ENCODE measurements around the gene DDR2. TPM values are rescaled to one million over a fixed set of nuclear protein-coding genes. Genes with fewer than 3 reads are reported as not detected.
"Not testable (repeated sequence)": the region's sequence is repeated elsewhere in the genome, so short reads cannot be mapped to it uniquely, and the experiment has no call there.

DDR2 gene
- total RNA-seq, 4 donors from 2014 or later = 40.9 to 88.8 (median 56.6) TPM

DNA sequence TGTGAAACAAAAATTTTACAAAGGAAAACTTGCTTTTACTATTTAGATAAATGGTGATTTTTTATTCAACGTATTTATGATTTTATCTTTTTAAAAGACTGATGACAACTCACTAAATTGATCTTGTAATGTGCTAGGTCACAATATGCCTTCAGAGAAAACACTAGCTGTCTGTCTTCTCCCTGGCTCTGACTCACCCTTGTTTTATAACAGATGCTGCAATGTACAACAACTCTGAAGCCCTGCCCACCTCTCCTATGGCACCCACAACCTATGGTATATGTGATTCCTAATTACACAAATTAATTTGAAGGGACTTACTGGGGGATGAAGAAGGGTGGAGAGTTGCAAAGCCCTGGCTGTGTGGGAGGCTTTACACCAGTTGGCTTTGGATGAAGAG, 133.5 kb downstream of the DDR2 start:
- no peak overlapping the region for H3K27ac ChIP-seq
- H3K4me1 ChIP-seq = no peaks in the 10 kb centered on the region
- no peak overlapping the region for H3K4me3 ChIP-seq (replicated peaks in 1 of 3)
- TF ChIP-seq, protein P1, sequence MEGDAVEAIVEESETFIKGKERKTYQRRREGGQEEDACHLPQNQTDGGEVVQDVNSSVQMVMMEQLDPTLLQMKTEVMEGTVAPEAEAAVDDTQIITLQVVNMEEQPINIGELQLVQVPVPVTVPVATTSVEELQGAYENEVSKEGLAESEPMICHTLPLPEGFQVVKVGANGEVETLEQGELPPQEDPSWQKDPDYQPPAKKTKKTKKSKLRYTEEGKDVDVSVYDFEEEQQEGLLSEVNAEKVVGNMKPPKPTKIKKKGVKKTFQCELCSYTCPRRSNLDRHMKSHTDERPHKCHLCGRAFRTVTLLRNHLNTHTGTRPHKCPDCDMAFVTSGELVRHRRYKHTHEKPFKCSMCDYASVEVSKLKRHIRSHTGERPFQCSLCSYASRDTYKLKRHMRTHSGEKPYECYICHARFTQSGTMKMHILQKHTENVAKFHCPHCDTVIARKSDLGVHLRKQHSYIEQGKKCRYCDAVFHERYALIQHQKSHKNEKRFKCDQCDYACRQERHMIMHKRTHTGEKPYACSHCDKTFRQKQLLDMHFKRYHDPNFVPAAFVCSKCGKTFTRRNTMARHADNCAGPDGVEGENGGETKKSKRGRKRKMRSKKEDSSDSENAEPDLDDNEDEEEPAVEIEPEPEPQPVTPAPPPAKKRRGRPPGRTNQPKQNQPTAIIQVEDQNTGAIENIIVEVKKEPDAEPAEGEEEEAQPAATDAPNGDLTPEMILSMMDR (IDR thresholded peaks at IDR 0.05) = no peak
- TF ChIP-seq POLR2A (IDR thresholded peaks at IDR 0.05) = no peak
- H3K36me3 ChIP-seq = no peaks in the 10 kb centered on the region
- WGBS, 2 donors = 90 to 93% methylated on average over 1 of the region's 1 CpG
- H3K9me3 ChIP-seq = no peaks in the 10 kb centered on the region
- H3K27me3 ChIP-seq = no peaks in the 10 kb centered on the region
- intact Hi-C loops (cut with DNase I) = no loop called here
- DNase-seq = no peak

DNA sequence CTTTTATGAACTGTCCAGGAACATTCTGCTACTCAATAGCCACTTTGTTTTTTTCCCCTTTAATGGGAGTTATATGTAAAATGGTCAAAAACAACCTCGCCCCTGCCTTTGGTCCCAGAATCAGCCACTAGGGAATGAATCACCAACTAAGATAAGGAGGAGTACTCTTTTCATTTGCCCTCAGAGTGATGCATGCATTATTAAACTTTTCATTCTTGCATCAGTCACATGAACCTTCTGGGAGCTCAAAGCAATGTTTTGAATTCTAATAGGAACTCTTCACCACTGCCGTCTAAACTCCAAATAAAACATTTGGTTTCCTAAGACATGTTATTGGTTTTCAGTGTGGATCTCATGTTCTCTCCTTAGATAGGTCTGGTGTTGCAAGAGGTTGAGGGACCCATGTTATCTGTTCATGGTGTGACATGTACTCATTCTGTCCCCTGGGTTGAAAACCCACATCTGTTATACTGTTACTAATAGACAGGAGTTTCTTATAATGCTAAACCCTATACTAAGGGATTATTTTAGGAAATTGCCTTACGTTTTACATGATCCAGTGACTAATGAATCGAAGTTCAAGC, 140.4 kb downstream of the DDR2 start:
- intact Hi-C loops (cut with DNase I) = no loop called here
- Histone ChIP-seq H3K4me1 (no peaks in the 10 kb centered on the region), H3K27ac (no peak overlapping the region), H3K9me3 (no peaks in the 10 kb centered on the region), H3K36me3 (no peaks in the 10 kb centered on the region), H3K4me3 (replicated peaks in 1 of 3) (no peak overlapping the region), H3K27me3 (no peaks in the 10 kb centered on the region)
- TF ChIP-seq, protein P1 (IDR thresholded peaks at IDR 0.05) = no peak
- TF ChIP-seq POLR2A (IDR thresholded peaks at IDR 0.05) = no peak
- no peak for DNase-seq
- WGBS, 2 donors = 90 to 93% methylated on average over 4 of the region's 4 CpGs

DNA sequence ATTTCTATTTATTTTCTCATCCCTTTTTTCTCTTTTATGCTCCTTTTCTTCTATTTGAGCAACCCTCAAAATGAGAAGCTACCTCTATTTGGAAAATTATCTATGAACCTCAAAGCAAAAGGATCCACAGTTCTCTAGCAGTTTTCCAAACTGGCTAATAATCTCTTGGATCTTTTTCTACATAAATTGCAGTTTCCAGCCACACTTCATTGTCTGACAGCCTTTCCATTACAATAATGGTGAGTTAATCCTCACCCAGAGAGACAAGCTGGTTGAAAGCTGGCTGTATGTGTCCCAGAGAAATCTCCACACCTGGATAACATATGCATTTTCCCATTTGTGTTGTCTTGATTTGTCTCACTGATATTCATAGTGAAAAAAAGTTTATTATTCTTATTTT, 141.7 kb downstream of the DDR2 start:
- intact Hi-C loops (cut with DNase I) = no loop called here
- Histone ChIP-seq H3K4me3 (replicated peaks in 1 of 3) (no peak overlapping the region), H3K27me3 (no peaks in the 10 kb centered on the region), H3K36me3 (no peaks in the 10 kb centered on the region), H3K9me3 (no peaks in the 10 kb centered on the region), H3K27ac (no peak overlapping the region), H3K4me1 (no peaks in the 10 kb centered on the region)
- TF ChIP-seq, protein P1 (IDR thresholded peaks at IDR 0.05) = no peak
- TF ChIP-seq POLR2A (IDR thresholded peaks at IDR 0.05) = no peak
- no peak for DNase-seq

DNA sequence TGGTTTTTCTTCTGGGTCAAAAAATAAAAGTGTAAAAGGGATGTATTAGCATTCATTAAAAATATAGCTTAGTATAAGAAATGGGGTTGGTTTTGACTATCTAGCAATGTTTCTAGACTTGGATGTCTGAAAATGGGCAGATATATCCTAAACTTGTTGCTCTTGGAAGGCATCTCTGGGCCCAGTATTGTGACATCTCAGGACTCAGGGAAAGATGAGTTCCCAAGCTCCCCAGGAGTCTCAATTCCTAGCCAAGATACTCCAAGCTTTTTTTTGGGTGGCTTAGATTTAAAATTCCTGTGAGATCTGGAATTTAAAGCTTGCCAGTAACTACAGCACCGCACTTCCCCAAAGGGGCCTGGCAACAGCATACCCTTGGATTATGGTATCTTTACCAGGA, 146.8 kb downstream of the DDR2 start:
- intact Hi-C loops (cut with DNase I) = no loop called here
- Histone ChIP-seq H3K4me1 (no peaks in the 10 kb centered on the region), H3K27me3 (no peaks in the 10 kb centered on the region), H3K27ac (no peak overlapping the region), H3K9me3 (no peaks in the 10 kb centered on the region), H3K36me3 (no peaks in the 10 kb centered on the region), H3K4me3 (replicated peaks in 1 of 3) (no peak overlapping the region)
- 81 to 93% methylated on average over 1 of the region's 1 CpG for WGBS, 2 donors
- DNase-seq = no peak
- no peak for TF ChIP-seq POLR2A (IDR thresholded peaks at IDR 0.05)
- TF ChIP-seq, protein P1 (IDR thresholded peaks at IDR 0.05) = no peak

DNA sequence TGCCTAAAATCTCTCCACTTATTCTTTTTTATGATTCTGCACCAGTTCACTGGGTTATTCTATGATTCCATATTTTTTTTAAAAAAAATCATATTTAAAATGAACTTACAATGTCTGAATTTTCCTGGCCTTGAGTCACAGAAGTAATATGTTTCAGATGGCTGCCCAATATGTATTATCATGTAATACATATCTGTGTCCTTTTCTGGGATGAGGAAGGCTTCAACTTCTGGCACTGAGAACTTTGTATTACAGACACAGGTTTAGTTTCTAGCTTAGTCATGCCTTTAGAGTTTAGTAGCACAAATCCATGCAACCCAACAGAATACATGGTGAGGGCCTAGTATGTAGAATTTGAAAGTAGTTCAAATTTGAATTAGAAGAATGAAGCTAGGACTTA, 150.4 kb downstream of the DDR2 start:
- no peak overlapping the region for H3K27ac ChIP-seq
- DNase-seq = no peak
- H3K4me3 ChIP-seq (replicated peaks in 1 of 3) = no peak overlapping the region
- H3K27me3 ChIP-seq = no peaks in the 10 kb centered on the region
- intact Hi-C loops (cut with DNase I) = no loop called here
- TF ChIP-seq POLR2A (IDR thresholded peaks at IDR 0.05) = no peak
- TF ChIP-seq, protein P1 (IDR thresholded peaks at IDR 0.05) = no peak
- H3K4me1 ChIP-seq = no peaks in the 10 kb centered on the region
- no peaks in the 10 kb centered on the region for H3K36me3 ChIP-seq
- H3K9me3 ChIP-seq = no peaks in the 10 kb centered on the region

DNA sequence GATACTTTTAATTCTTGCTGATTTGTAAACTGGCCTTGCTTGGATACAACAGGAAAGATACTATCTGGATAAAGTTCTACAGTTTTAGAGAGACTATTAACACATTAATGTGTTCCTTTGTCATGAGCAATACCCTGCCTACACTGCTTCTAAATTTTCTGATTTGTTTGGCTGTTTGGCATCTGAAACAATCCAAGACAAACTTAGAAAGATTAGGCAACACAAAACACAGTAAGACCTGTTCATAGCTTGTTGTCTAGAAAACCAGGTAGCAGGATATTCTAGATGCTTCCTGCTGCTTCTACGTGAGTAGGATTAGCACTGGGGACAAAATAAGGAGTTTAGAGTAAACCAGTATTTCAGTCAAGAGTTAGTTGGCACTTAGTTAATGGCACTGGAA, 152.7 kb downstream of the DDR2 start:
- H3K4me1 ChIP-seq; DNase-seq; H3K27me3 ChIP-seq; intact Hi-C loops (cut with DNase I); H3K4me3 ChIP-seq (replicated peaks in 1 of 3); H3K27ac ChIP-seq; H3K9me3 ChIP-seq; H3K36me3 ChIP-seq: not testable (repeated sequence)
- 79 to 100% methylated on average over 1 of the region's 1 CpG for WGBS, 2 donors

DNA sequence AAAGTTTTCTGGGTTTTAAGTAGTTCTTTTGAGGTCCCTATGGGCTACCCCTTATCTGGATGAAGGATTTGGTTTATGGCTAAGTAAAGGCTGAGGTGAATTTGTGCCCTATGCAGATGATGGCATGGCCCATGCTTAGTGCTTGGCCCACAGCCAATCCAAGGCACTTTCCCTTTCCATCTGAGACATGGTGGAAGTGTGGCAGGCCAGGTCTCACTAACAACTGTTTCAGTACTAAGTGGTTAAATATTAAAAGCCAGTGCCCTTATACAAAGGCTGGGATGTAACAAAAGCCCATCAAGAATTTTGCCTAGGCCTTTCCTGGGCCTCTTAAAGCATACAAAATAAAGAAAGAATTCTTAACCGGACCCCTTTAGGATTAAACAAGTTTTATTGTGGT, 156.5 kb downstream of the DDR2 start:
- WGBS, 2 donors = 95 to 100% methylated on average over 1 of the region's 1 CpG
- not testable (repeated sequence) for H3K27ac ChIP-seq
- peak in 1 of 2 donors; percentile 4 for DNase-seq

More for the DNA sequence above, 156.5 kb downstream of the DDR2 start:
- H3K9me3 ChIP-seq; H3K36me3 ChIP-seq; H3K4me1 ChIP-seq; intact Hi-C loops (cut with DNase I); H3K27me3 ChIP-seq; H3K4me3 ChIP-seq (replicated peaks in 1 of 3): not testable (repeated sequence)
